Activated CD8-positive, alpha-beta T cell treated with anti-CD3 and anti-CD28 coated beads for 36 hours (primary cell): ENCODE results near the gene TSGA10. TPM values are rescaled to one million over a fixed set of nuclear protein-coding genes. Genes with fewer than 3 reads are reported as not detected.

Experiments
- ATAC-seq: fragments of 200-7000 bp; cut with Tn5 transposase; one replicate; pipeline ENCODE4 v1.10.0; 2021; ENCODE audit warnings: mild to moderate bottlenecking, moderate library complexity
- CTCF ChIA-PET: fragments of 350-600 bp; sonication (Branson Sonifier 250); formaldehyde crosslinking; loops from one replicate; lab custom pipeline; 2021; ENCODE audit warnings: antibody characterized with exemption; lab: Charles Lee
- POLR2A ChIA-PET: fragments of 350-600 bp; sonication (Branson Sonifier 250); formaldehyde crosslinking; loops from one replicate; lab custom pipeline; 2021; ENCODE audit warnings: antibody characterized with exemption; lab: Charles Lee
- DNase-seq: peaks from one replicate; pipeline ENCODE4 v3.0.0-alpha.2; 2020
- H3K27ac Mint-ChIP-seq: one replicate; pipeline ENCODE4 v1.8.0; 2021; ENCODE audit warnings: mild to moderate bottlenecking, mixed read lengths
- H3K27me3 Mint-ChIP-seq: one replicate; pipeline ENCODE4 v1.8.0; 2021; ENCODE audit warnings: mixed read lengths
- H3K36me3 Mint-ChIP-seq: one replicate; pipeline ENCODE4 v1.8.0; 2021; ENCODE audit warnings: low read depth, mixed read lengths
- H3K4me1 Mint-ChIP-seq: one replicate; pipeline ENCODE4 v1.8.0; 2021; ENCODE audit warnings: low read depth, mixed read lengths
- H3K4me3 Mint-ChIP-seq: one replicate; pipeline ENCODE4 v1.8.0; 2021; ENCODE audit warnings: mild to moderate bottlenecking, moderate library complexity, mixed read lengths
- H3K9me3 Mint-ChIP-seq: one replicate; pipeline ENCODE4 v1.8.0; 2021; ENCODE audit warnings: mixed read lengths
- intact Hi-C: fragments of 100-400 bp; cut with micrococcal nuclease; formaldehyde crosslinking; loops from one replicate; pipeline ENCODE4 v1.10.0; 2022
- total RNA-seq, 2 experiments: library from RNA; stranded (reverse); gene quantifications; one replicate each; pipeline ENCODE4 v1.2.3, GENCODE V29; 2021
- TF ChIP-seq, protein P1 (sequence below): fragments of 200-600 bp; IDR thresholded peaks from one replicate; pipeline ENCODE4 v1.8.0; 2022; ENCODE audit warnings: antibody characterized with exemption, mild to moderate bottlenecking

TSGA10 gene
- total RNA-seq, 2 experiments from 2014 or later: 8.6 to 9.2 TPM

DNA sequence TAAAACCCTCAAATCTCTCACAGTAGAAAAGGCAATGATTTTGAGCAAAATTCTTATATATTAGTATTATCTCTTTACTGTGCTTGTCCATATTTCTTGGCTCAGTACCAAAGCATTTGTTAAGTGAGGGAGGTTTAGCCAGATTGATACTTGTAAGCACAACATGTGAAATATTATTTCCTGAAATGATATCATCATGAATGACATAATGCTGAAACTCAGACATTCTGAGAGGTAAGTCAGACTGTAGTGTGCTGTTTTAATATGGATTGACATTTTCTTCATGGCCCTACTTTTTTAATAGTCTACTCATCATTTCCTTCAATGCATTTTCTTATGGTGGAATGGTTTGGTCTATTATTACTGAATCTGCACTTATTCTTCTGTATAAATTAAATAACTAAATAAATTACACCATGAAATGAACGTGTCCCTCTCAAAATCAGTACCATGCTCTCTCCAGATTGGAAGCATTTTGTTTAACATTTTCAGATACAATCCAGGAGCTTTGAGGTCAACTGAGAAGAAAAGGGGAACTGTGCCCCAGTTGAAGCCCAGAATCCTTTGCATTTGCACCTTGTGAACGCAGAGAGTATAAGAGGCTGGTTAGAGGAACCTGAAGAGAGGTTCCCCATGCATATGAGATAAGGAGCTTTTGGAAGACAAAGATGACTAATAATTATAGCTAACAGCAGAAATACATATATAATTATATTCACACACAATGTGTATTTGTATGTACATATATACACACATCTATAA lies 168.7 kb downstream of the TSGA10 start:
- ATAC-seq (peak; percentile 37), DNase-seq (no peak)
- ChIA-PET CTCF (no interaction called here), POLR2A (no interaction called here)
- no peak overlapping the region for H3K27ac Mint-ChIP-seq
- H3K9me3 Mint-ChIP-seq: no peaks in the 10 kb centered on the region
- peaks cover 3% of the 10 kb centered on the region for H3K36me3 Mint-ChIP-seq
- TF ChIP-seq, protein P1, sequence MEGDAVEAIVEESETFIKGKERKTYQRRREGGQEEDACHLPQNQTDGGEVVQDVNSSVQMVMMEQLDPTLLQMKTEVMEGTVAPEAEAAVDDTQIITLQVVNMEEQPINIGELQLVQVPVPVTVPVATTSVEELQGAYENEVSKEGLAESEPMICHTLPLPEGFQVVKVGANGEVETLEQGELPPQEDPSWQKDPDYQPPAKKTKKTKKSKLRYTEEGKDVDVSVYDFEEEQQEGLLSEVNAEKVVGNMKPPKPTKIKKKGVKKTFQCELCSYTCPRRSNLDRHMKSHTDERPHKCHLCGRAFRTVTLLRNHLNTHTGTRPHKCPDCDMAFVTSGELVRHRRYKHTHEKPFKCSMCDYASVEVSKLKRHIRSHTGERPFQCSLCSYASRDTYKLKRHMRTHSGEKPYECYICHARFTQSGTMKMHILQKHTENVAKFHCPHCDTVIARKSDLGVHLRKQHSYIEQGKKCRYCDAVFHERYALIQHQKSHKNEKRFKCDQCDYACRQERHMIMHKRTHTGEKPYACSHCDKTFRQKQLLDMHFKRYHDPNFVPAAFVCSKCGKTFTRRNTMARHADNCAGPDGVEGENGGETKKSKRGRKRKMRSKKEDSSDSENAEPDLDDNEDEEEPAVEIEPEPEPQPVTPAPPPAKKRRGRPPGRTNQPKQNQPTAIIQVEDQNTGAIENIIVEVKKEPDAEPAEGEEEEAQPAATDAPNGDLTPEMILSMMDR: no peak
- no peaks in the 10 kb centered on the region for H3K27me3 Mint-ChIP-seq
- H3K4me3 Mint-ChIP-seq: no peak overlapping the region
- H3K4me1 Mint-ChIP-seq: no peaks in the 10 kb centered on the region
- intact Hi-C loops: no loop called here

DNA sequence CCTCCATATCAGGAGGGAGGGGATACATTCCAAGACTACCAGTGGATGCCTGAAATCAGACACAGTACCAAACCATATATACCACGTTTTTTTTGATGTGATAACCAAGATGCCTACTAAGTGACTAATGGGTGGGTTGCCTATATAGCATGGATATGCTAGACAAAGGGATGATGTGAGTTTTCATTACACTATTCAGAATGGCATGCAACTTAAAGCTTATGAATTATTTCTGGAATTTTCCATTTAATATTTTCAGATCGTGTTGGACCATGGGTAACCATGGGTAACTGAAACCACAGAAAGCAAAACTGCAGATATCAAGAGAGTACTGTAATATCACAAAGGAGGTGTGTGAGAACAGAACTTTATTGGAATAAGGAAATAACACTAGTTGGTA lies 179.1 kb downstream of the TSGA10 start:
- no peak overlapping the region for H3K27ac Mint-ChIP-seq
- TF ChIP-seq, protein P1: no peak
- H3K9me3 Mint-ChIP-seq: peaks cover 18% of the 10 kb centered on the region
- CTCF ChIA-PET: no interaction called here
- peaks cover 8% of the 10 kb centered on the region for H3K36me3 Mint-ChIP-seq
- H3K4me3 Mint-ChIP-seq: no peak overlapping the region
- ATAC-seq: no peak
- H3K27me3 Mint-ChIP-seq: peaks cover 4% of the 10 kb centered on the region
- H3K4me1 Mint-ChIP-seq: no peaks in the 10 kb centered on the region
- no peak for DNase-seq
- POLR2A ChIA-PET: no interaction called here
- intact Hi-C loops: no loop called here

GRCh38 chr2:98972582-98973167 lies 182.1 kb downstream of the TSGA10 start:
- ChIA-PET CTCF (no interaction called here), POLR2A (no interaction called here)
- DNase-seq: no peak
- no peak for ATAC-seq
- H3K4me1 Mint-ChIP-seq: no peaks in the 10 kb centered on the region
- peaks cover 32% of the 10 kb centered on the region for H3K9me3 Mint-ChIP-seq
- intact Hi-C loops: no loop called here
- TF ChIP-seq, protein P1: no peak
- no peak overlapping the region for H3K4me3 Mint-ChIP-seq
- peaks cover 7% of the 10 kb centered on the region for H3K27me3 Mint-ChIP-seq
- H3K36me3 Mint-ChIP-seq: peaks cover 6% of the 10 kb centered on the region
- no peak overlapping the region for H3K27ac Mint-ChIP-seq

DNA sequence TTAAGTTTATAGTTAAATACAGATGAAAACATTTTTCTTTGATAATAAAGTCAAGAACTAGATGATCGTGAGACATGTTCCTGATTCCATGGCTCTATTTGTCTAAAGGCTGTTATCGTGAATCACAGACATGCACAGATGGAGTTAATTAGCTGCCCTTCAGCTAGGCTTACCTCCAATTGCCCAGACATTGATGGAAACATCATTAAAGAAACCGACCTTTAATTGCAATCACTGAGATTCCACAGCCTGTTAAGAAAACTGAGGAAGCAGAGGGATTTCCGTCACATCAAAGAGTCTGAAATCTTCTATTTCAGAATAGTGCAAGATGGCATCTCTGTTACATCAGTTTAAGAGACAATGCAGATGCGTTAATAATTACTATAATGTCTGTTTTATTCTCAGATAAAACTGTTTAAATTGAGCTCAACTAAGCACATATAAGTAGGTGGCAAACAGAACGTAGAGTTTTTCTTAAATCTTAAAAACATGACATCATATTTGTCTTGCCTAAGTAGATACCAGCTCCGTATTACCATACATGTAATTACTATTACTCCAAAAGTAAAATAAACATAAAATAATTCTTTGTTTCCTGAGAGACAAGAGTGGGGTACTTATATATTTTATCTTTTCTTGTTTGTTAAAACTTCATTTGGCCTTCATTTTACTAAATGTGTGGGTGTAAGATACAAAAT lies 194.8 kb downstream of the TSGA10 start:
- DNase-seq (no peak), ATAC-seq (no peak)
- H3K4me1 Mint-ChIP-seq: no peaks in the 10 kb centered on the region
- ChIA-PET POLR2A (no interaction called here), CTCF (no interaction called here)
- no peak overlapping the region for H3K4me3 Mint-ChIP-seq
- H3K27me3 Mint-ChIP-seq: peaks cover 1% of the 10 kb centered on the region
- H3K36me3 Mint-ChIP-seq: no peaks in the 10 kb centered on the region
- H3K27ac Mint-ChIP-seq: no peak overlapping the region
- peaks cover 19% of the 10 kb centered on the region for H3K9me3 Mint-ChIP-seq
- intact Hi-C loops: no loop called here
- TF ChIP-seq, protein P1: no peak

DNA sequence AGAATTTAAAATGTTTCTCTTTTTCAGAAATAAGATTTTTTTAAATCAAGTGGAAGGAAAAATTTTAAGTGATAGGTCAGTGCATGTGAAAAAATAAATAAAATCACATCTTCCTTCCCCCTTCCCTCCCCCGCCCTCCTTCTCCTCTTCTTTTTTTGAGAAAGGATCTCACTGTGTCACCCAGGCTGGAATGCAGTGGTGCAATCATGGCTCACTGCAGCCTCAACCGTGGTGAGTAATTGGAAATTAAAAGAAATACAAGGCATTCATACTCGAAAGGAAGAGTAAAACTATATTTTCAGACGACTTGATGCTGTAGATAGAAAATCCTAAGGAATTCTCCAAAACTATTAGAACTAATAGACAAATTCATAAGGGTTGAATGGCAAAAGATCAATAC lies 201.8 kb downstream of the TSGA10 start:
- ChIA-PET CTCF (no interaction called here), POLR2A (no interaction called here)
- ATAC-seq: no peak
- DNase-seq: no peak
- H3K4me3 Mint-ChIP-seq: no peak overlapping the region
- H3K27me3 Mint-ChIP-seq: peaks cover 11% of the 10 kb centered on the region
- no peak overlapping the region for H3K27ac Mint-ChIP-seq
- no peaks in the 10 kb centered on the region for H3K4me1 Mint-ChIP-seq
- H3K36me3 Mint-ChIP-seq: no peaks in the 10 kb centered on the region
- H3K9me3 Mint-ChIP-seq: no peaks in the 10 kb centered on the region
- TF ChIP-seq, protein P1: no peak
- intact Hi-C loops: no loop called here
